HPDE6-E6E7 (cell line): ENCODE data around the gene SAMM50.

Experiments
- DNase-seq: peaks from one replicate; pipeline ENCODE4 v3.0.0; 2011; ENCODE audit warnings: missing footprints; ENCODE audit errors: extremely low spot score

The SAMM50 gene

GRCh38 chr22:43976861-43977795 lies 21.9 kb downstream of the SAMM50 start:
- DNase-seq, result no peak

GRCh38 chr22:43978558-43978957 lies 23.3 kb downstream of the SAMM50 start:
- DNase-seq, result no peak

GRCh38 chr22:43980579-43980978 lies 25.3 kb downstream of the SAMM50 start:
- DNase-seq, result no peak

GRCh38 chr22:43980996-43981395 lies 25.8 kb downstream of the SAMM50 start:
- DNase-seq, result no peak

- DNase-seq, result no peak
Observed at GRCh38 chr22:43983808-43984207, 28.6 kb downstream of the SAMM50 start.

- no peak for DNase-seq
Observed at GRCh38 chr22:43985532-43985931, 30.3 kb downstream of the SAMM50 start.

- DNase-seq, result no peak
Observed at GRCh38 chr22:43988116-43988820, 33.0 kb downstream of the SAMM50 start.

GRCh38 chr22:43988960-43989359 lies 33.7 kb downstream of the SAMM50 start:
- no peak for DNase-seq

GRCh38 chr22:43990044-43990443 lies 34.8 kb downstream of the SAMM50 start:
- no peak for DNase-seq

- no peak for DNase-seq
Observed at GRCh38 chr22:43991316-43992020, 36.2 kb downstream of the SAMM50 start.

- DNase-seq, result no peak
Observed at GRCh38 chr22:43992331-43992821, 37.1 kb downstream of the SAMM50 start.

GRCh38 chr22:43993072-43993760 lies 38.0 kb downstream of the SAMM50 start:
- DNase-seq, result peak; percentile 19

- no peak for DNase-seq
Observed at GRCh38 chr22:43994006-43994405, 38.8 kb downstream of the SAMM50 start.

GRCh38 chr22:43994416-43994815 lies 39.2 kb downstream of the SAMM50 start:
- no peak for DNase-seq

- DNase-seq, result no peak
Observed at GRCh38 chr22:43995057-43995685, 39.9 kb downstream of the SAMM50 start.

- no peak for DNase-seq
Observed at GRCh38 chr22:43995798-43996169, 40.5 kb downstream of the SAMM50 start.

GRCh38 chr22:43996170-43996980 lies 41.1 kb downstream of the SAMM50 start:
- DNase-seq, result no peak

GRCh38 chr22:43996981-43997265 lies 41.7 kb downstream of the SAMM50 start:
- no peak for DNase-seq

GRCh38 chr22:43998679-43999264 lies 43.5 kb downstream of the SAMM50 start:
- DNase-seq, result no peak

- no peak for DNase-seq
Observed at GRCh38 chr22:43999378-43999777, 44.1 kb downstream of the SAMM50 start.
